Endothelial cell (in vitro differentiated cells): Measurements from ENCODE around the gene TLCD3A. TPM values are rescaled to one million over a fixed set of nuclear protein-coding genes. Genes with fewer than 3 reads are reported as not detected.

Experiments
- DNase-seq: peaks from one replicate; pipeline ENCODE4 v3.0.0; 2021; ENCODE audit warnings: low spot score
- H3K27ac Mint-ChIP-seq: one replicate; pipeline ENCODE4 v1.8.0; 2021; ENCODE audit warnings: mixed read lengths, inconsistent platforms; ENCODE audit not compliant: unreplicated experiment
- H3K27me3 Mint-ChIP-seq: one replicate; pipeline ENCODE4 v1.8.0; 2021; ENCODE audit warnings: mild to moderate bottlenecking, moderate library complexity, mixed read lengths, inconsistent platforms; ENCODE audit not compliant: unreplicated experiment
- H3K36me3 Mint-ChIP-seq: one replicate; pipeline ENCODE4 v1.8.0; 2021; ENCODE audit warnings: mild to moderate bottlenecking, low read depth, mixed read lengths, inconsistent platforms; ENCODE audit not compliant: unreplicated experiment
- H3K4me1 Mint-ChIP-seq: one replicate; pipeline ENCODE4 v1.8.0; 2021; ENCODE audit warnings: mild to moderate bottlenecking, mixed read lengths, inconsistent platforms; ENCODE audit not compliant: unreplicated experiment
- H3K4me3 Mint-ChIP-seq: one replicate; pipeline ENCODE4 v1.8.0; 2021; ENCODE audit warnings: mild to moderate bottlenecking, mixed read lengths, inconsistent platforms; ENCODE audit not compliant: unreplicated experiment
- H3K9me3 Mint-ChIP-seq: one replicate; pipeline ENCODE4 v1.8.0; 2021; ENCODE audit warnings: mixed read lengths, inconsistent platforms; ENCODE audit not compliant: unreplicated experiment
- total RNA-seq: library from RNA; stranded (reverse); fragmentation: NEBNext Ultra II Directional; extraction: Animal tissue kit (Norgen Biotek cat#: 25700); gene quantifications from one replicate; pipeline ENCODE4 v1.2.1, GENCODE V29; 2021; ENCODE audit not compliant: unreplicated experiment
- TF ChIP-seq, protein P1 (sequence below): fragments of 200-600 bp; sonication (generic); IDR thresholded peaks from one replicate; pipeline ENCODE4 v1.5.0; 2021; ENCODE audit warnings: antibody characterized with exemption; ENCODE audit not compliant: unreplicated experiment

Gene TLCD3A
- total RNA-seq, 1 donor from 2014 or later = 24.6 TPM

DNA sequence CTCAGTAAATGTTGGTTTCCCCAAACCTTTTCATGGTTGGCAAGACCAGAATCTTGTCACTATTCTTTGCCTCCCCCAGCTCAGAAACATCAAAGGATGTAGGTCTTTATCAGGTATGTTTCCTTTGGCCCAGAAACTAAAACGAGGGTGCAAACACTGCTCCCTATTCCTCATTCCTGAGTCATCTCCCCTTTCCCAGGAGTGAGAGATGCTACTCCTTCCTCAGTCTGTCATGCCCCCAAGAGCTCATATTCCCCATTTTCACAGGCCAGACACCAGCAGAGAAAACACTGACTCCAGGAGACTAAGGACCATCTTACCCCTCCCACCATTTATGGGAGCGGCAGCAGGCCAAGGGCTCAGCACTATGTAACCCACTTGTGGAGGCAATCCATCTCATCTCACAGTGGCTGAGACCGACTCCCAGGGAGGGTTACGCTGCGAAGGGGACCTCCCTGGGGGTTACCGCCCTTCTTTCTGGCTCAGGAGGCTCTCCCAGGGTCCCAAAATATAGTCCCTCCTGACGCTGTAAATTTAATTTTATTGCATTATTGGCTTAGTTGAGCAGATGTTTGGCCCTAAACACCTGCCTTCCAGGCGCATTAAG, 18.1 kb downstream of the TLCD3A start:
- no peaks in the 10 kb centered on the region for H3K9me3 Mint-ChIP-seq
- H3K27me3 Mint-ChIP-seq = peaks cover 15% of the 10 kb centered on the region
- H3K27ac Mint-ChIP-seq = no peak overlapping the region
- H3K4me3 Mint-ChIP-seq = peak overlapping the region; percentile 95
- peaks cover 43% of the 10 kb centered on the region for H3K36me3 Mint-ChIP-seq
- TF ChIP-seq, protein P1, sequence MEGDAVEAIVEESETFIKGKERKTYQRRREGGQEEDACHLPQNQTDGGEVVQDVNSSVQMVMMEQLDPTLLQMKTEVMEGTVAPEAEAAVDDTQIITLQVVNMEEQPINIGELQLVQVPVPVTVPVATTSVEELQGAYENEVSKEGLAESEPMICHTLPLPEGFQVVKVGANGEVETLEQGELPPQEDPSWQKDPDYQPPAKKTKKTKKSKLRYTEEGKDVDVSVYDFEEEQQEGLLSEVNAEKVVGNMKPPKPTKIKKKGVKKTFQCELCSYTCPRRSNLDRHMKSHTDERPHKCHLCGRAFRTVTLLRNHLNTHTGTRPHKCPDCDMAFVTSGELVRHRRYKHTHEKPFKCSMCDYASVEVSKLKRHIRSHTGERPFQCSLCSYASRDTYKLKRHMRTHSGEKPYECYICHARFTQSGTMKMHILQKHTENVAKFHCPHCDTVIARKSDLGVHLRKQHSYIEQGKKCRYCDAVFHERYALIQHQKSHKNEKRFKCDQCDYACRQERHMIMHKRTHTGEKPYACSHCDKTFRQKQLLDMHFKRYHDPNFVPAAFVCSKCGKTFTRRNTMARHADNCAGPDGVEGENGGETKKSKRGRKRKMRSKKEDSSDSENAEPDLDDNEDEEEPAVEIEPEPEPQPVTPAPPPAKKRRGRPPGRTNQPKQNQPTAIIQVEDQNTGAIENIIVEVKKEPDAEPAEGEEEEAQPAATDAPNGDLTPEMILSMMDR = no peak
- peaks cover 16% of the 10 kb centered on the region for H3K4me1 Mint-ChIP-seq
- no peak for DNase-seq

DNA sequence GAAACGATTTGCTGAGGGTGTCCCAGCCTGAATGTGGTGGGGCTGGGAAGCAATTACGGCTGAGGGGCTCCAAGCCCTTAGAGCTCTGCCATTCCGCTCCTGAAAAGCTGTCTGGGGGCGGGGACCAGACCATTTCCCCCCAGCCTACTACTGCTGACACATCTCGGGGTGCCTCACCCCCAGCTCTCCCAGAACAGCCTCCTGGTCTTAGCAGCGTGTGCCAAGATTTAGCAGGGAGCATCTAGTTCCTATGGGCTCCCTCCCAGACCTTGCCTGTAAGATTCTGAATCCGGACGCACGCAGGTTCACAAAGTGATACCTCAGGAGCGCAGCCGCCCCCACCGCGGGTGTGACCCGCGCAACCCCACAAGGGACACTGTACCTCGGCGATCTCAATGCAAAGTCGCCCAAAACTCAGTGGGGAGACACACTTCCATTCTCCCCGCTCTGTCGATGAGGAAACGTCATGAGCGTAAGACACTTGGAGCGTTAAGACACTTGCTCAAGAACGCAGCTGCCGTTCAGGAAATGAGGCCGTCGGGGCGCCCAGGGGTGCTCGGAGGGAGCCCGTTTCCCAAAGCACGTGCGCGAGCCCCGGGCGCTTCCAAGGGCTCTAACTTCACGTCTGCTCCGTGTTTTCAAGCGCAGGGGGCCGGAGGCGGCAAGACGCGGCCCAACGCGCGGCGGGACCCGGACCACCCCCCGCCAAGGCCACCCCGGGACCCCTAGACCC, 19.0 kb downstream of the TLCD3A start:
- TF ChIP-seq, protein P1 = no peak
- Mint-ChIP-seq H3K27ac (no peak overlapping the region), H3K36me3 (peaks cover 36% of the 10 kb centered on the region), H3K4me1 (peaks cover 23% of the 10 kb centered on the region), H3K27me3 (peaks cover 11% of the 10 kb centered on the region), H3K4me3 (peak overlapping the region; percentile 95), H3K9me3 (no peaks in the 10 kb centered on the region)
- DNase-seq = no peak

DNA sequence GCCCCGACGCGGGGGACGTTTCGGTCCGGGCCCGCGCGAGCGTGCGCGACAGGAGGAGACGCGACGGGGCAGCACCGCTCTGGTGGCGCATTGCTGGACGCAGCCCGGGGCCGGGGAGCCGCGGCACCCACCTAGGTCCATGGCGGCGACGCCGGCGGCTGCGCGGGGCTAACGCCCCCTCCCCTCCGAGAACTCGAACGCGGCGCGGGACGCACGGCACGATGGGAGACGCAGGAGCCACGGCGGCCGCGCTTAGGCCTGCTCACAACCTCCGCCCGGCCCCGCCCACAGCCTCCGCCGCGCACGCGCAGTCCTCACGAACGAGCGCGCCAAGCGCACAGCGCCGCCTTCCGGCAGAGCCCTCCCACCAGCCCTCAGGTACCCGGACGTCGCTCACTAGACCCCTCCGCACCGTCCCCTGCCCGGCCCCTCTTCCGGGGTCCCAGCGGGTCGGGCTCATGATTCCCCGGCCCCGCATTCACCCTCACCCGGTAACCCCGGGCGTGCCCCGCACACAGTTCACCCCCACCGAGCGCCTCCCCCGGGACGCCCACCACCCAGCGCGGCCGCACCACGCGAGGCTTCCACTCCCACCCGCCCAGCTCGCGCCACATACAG, 19.7 kb downstream of the TLCD3A start, which contains the start of gene GEMIN4:
Gene GEMIN4, minus strand, starts transcription at position 263 of the 618 bp plus-strand sequence. Its CDS starts 122 bp downstream, at position 141.
- Mint-ChIP-seq H3K9me3 (no peaks in the 10 kb centered on the region), H3K27ac (peak within 1 kb of the TSS; percentile 68), H3K4me3 (peak within 1 kb of the TSS; percentile 95), H3K36me3 (peaks cover 29% of the 10 kb centered on the region), H3K27me3 (peaks cover 11% of the 10 kb centered on the region), H3K4me1 (peaks cover 23% of the 10 kb centered on the region)
- TF ChIP-seq, protein P1 = peak; percentile 94
- peak; percentile 99 for DNase-seq

DNA sequence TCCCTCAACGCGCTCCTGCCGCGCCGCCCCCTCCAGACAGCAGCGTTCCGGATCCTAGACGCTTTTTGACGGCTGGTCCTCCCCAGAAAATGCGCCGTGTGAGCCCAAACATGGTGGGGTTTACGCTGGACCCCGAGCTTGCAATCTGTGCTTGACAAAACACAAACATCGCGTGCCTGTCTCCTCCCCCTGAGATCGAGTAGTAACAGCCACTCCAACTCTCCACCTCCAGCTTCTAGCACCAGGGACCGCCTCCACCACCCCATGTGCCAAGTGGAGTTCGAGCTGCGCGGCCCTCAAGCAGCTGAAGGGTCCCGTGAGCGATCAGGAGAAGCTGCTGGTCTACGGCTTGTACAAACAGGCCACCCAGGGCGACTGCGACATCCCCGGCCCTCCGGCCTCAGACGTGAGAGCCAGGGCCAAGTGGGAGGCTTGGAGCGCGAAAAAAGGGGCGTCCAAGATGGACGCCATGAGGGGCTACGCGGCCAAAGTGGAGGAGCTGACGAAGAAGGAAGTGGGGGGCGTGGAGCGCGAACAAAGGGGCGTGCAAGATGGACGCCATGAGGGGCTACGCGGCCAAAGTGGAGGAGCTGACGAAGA, 20.3 kb downstream of the TLCD3A start:
- Mint-ChIP-seq H3K9me3 (no peaks in the 10 kb centered on the region), H3K4me1 (peaks cover 23% of the 10 kb centered on the region), H3K27ac (peak overlapping the region; percentile 68), H3K4me3 (peak overlapping the region; percentile 86), H3K36me3 (peaks cover 23% of the 10 kb centered on the region), H3K27me3 (peaks cover 11% of the 10 kb centered on the region)
- no peak for DNase-seq
- TF ChIP-seq, protein P1 = no peak
